Measurements from ENCODE around the gene TNFRSF13B. TPM values are rescaled to one million over a fixed set of nuclear protein-coding genes. Genes with fewer than 3 reads are reported as not detected.

The TNFRSF13B gene
- total RNA-seq, 4 donors from 2014 or later: 9.2 TPM; not detected in 3

- no peak for DNase-seq
- H3K36me3 ChIP-seq: no peaks in the 10 kb centered on the region
- 86 to 96% methylated on average over 5 to 11 of the region's 12 CpGs for whole genome bisulfite sequencing, 2 donors (ENCODE audit: low coverage in 1 of 2)
- TF ChIP-seq EP300 (IDR thresholded peaks at IDR 0.05; ENCODE audit: low read depth) (no peak), POLR2A (IDR thresholded peaks at IDR 0.05) (no peak), CTCF (IDR thresholded peaks at IDR 0.05) (no peak), POLR2AphosphoS5 (IDR thresholded peaks at IDR 0.05) (no peak)
- H3K27me3 ChIP-seq: no peaks in the 10 kb centered on the region
- intact Hi-C loops (cut with DNase I; ENCODE audit: low total_unique reads) (no loop called here), in situ Hi-C loops (cut with MboI; ENCODE audit: low pct_ligation_motif_present in 1 of 4, low pct_unique_long_range_greater_than_20kb in 1 of 4, low sequenced_read_pairs in 3 of 4) (no loop called here)
- H3K27ac ChIP-seq: no peak overlapping the region
- no peak overlapping the region for H3K4me3 ChIP-seq
- H3K9me3 ChIP-seq: no peaks in the 10 kb centered on the region
- no peaks in the 10 kb centered on the region for H3K4me1 ChIP-seq
Observed at GRCh38 chr17:16934836-16935235, 37.1 kb downstream of the TNFRSF13B start.

- Histone ChIP-seq H3K27ac (no peak overlapping the region), H3K27me3 (no peaks in the 10 kb centered on the region), H3K9me3 (no peaks in the 10 kb centered on the region), H3K36me3 (no peaks in the 10 kb centered on the region), H3K4me1 (no peaks in the 10 kb centered on the region), H3K4me3 (no peak overlapping the region)
- no peak for TF ChIP-seq POLR2A (IDR thresholded peaks at IDR 0.05)
- TF ChIP-seq EP300 (IDR thresholded peaks at IDR 0.05; ENCODE audit: low read depth): no peak
- TF ChIP-seq CTCF (IDR thresholded peaks at IDR 0.05): no peak
- no peak for TF ChIP-seq POLR2AphosphoS5 (IDR thresholded peaks at IDR 0.05)
- in situ Hi-C loops (cut with MboI; ENCODE audit: low pct_ligation_motif_present in 1 of 4, low pct_unique_long_range_greater_than_20kb in 1 of 4, low sequenced_read_pairs in 3 of 4): no loop called here
- 83% methylated on average over 11 of the region's 12 CpGs; no CpG with 5 or more reads in 1 of the 2 donors for WGBS, 2 donors (ENCODE audit: low coverage in 1 of 2)
- intact Hi-C loops (cut with DNase I; ENCODE audit: low total_unique reads): no loop called here
- peak; percentile 5 for DNase-seq
Observed at GRCh38 chr17:16934133-16934795, 37.7 kb downstream of the TNFRSF13B start.

GRCh38 chr17:16933317-16934132 is 38.4 kb downstream of the TNFRSF13B start:
- no peak for DNase-seq
- in situ Hi-C loops (cut with MboI; ENCODE audit: low pct_ligation_motif_present in 1 of 4, low pct_unique_long_range_greater_than_20kb in 1 of 4, low sequenced_read_pairs in 3 of 4) (no loop called here), intact Hi-C loops (cut with DNase I; ENCODE audit: low total_unique reads) (no loop called here)
- 83 to 92% methylated on average over 2 to 11 of the region's 11 CpGs for WGBS, 2 donors (ENCODE audit: low coverage in 1 of 2)
- no peaks in the 10 kb centered on the region for H3K27me3 ChIP-seq
- H3K27ac ChIP-seq: no peak overlapping the region
- no peaks in the 10 kb centered on the region for H3K9me3 ChIP-seq
- no peak for TF ChIP-seq CTCF (IDR thresholded peaks at IDR 0.05)
- TF ChIP-seq POLR2A (IDR thresholded peaks at IDR 0.05): no peak
- no peak for TF ChIP-seq POLR2AphosphoS5 (IDR thresholded peaks at IDR 0.05)
- TF ChIP-seq EP300 (IDR thresholded peaks at IDR 0.05; ENCODE audit: low read depth): no peak
- H3K4me3 ChIP-seq: no peak overlapping the region
- no peaks in the 10 kb centered on the region for H3K36me3 ChIP-seq
- H3K4me1 ChIP-seq: no peaks in the 10 kb centered on the region

- Histone ChIP-seq H3K27me3 (no peaks in the 10 kb centered on the region), H3K27ac (no peak overlapping the region), H3K4me3 (no peak overlapping the region), H3K9me3 (no peaks in the 10 kb centered on the region), H3K4me1 (no peaks in the 10 kb centered on the region), H3K36me3 (no peaks in the 10 kb centered on the region)
- WGBS, 2 donors (ENCODE audit: low coverage in 1 of 2): 88% methylated on average over 6 of the region's 6 CpGs; no CpG with 5 or more reads in 1 of the 2 donors
- intact Hi-C loops (cut with DNase I; ENCODE audit: low total_unique reads): no loop called here
- in situ Hi-C loops (cut with MboI; ENCODE audit: low pct_ligation_motif_present in 1 of 4, low pct_unique_long_range_greater_than_20kb in 1 of 4, low sequenced_read_pairs in 3 of 4): no loop called here
- no peak for DNase-seq
- TF ChIP-seq CTCF (IDR thresholded peaks at IDR 0.05) (no peak), POLR2A (IDR thresholded peaks at IDR 0.05) (no peak)
Observed at GRCh38 chr17:16932611-16933010, 39.3 kb downstream of the TNFRSF13B start.
